OCI-LY7 (cell line): ENCODE data around the gene CYB561D1. TPM values are rescaled to one million over a fixed set of nuclear protein-coding genes. Genes with fewer than 3 reads are reported as not detected.
A peak's percentile ranks its signal among the peaks of the same experiment; 100 is the strongest.

ENCODE experiments used
- BruUV-seq: library from RNA; stranded (reverse); fragments of 400-500 nt; replicated peaks from 2 replicates; lab custom pipeline; 2021; lab: Mats Ljungman, UMichigan
- CTCF ChIA-PET: fragments of 300-600 bp; sonication (Branson Sonifier 250); formaldehyde crosslinking; loops from one replicate; lab custom pipeline; 2022; ENCODE audit warnings: antibody characterized with exemption; ENCODE audit not compliant: unreplicated experiment; lab: Charles Lee
- POLR2A ChIA-PET: fragments of 300-600 bp; sonication (Branson Sonifier 250); formaldehyde crosslinking; loops from one replicate; lab custom pipeline; 2022; ENCODE audit warnings: antibody characterized with exemption; lab: Charles Lee
- DNase-seq: peaks from one replicate; pipeline ENCODE4 v3.0.0-alpha.2; 2015; ENCODE audit warnings: low spot score
- H2AFZ ChIP-seq: fragments of 200-600 bp; sonication (generic), shearing (Covaris generic); 2 replicates; pipeline ENCODE4 v1.6.1; 2014; ENCODE audit warnings: mild to moderate bottlenecking, antibody characterized with exemption, low read length, moderate library complexity
- H3K27ac ChIP-seq: fragments of 200-600 bp; sonication (generic); 2 replicates; pipeline ENCODE4 v1.5.1; 2014; ENCODE audit warnings: mixed run types, low read depth, mild to moderate bottlenecking, moderate library complexity, low read length, inconsistent platforms; ENCODE audit not compliant: poor library complexity, severe bottlenecking
- H3K36me3 ChIP-seq: fragments of 200-600 bp; sonication (generic); 2 replicates; pipeline ENCODE4 v1.6.1; 2014; ENCODE audit warnings: mild to moderate bottlenecking, antibody characterized with exemption, low read length, moderate library complexity, mixed read lengths; ENCODE audit not compliant: insufficient read depth
- H3K4me1 ChIP-seq: fragments of 200-600 bp; sonication (generic); 2 replicates; pipeline ENCODE4 v1.5.1; 2014; ENCODE audit warnings: mild to moderate bottlenecking, low read length; ENCODE audit not compliant: insufficient read depth, poor library complexity, severe bottlenecking
- H3K4me2 ChIP-seq: fragments of 200-600 bp; sonication (generic); 2 replicates; pipeline ENCODE4 v1.6.1; 2014; ENCODE audit warnings: mild to moderate bottlenecking, low read length
- H3K4me3 ChIP-seq: fragments of 200-600 bp; sonication (generic); 2 replicates; pipeline ENCODE4 v1.5.1; 2014; ENCODE audit warnings: mild to moderate bottlenecking, low read depth, low read length; ENCODE audit not compliant: poor library complexity, severe bottlenecking
- H3K79me2 ChIP-seq: fragments of 200-600 bp; sonication (generic); 2 replicates; pipeline ENCODE4 v1.6.1; 2016; ENCODE audit warnings: low read depth, mild to moderate bottlenecking, low read length, moderate library complexity, mixed read lengths; ENCODE audit not compliant: insufficient read depth
- H3K9me2 ChIP-seq: fragments of 200-600 bp; sonication (generic); 2 replicates; pipeline ENCODE4 v1.6.1; 2016; ENCODE audit warnings: mild to moderate bottlenecking, low read length, mixed read lengths; ENCODE audit not compliant: insufficient read depth
- H3K9me3 ChIP-seq: fragments of 200-600 bp; sonication (generic); 2 replicates; pipeline ENCODE4 v1.6.1; 2014; ENCODE audit warnings: mild to moderate bottlenecking, mixed run types, low read length, mixed read lengths
- H4K20me1 ChIP-seq: fragments of 200-600 bp; sonication (generic); 2 replicates; pipeline ENCODE4 v1.6.1; 2014; ENCODE audit warnings: mild to moderate bottlenecking, antibody characterized with exemption, low read length, moderate library complexity, mixed read lengths; ENCODE audit not compliant: insufficient read depth
- EZH2phosphoT487 ChIP-seq: fragments of 200-600 bp; sonication (generic); IDR thresholded peaks from 2 replicates; pipeline ENCODE4 v1.6.1; 2018; ENCODE audit warnings: low read depth, borderline replicate concordance, mild to moderate bottlenecking, mixed run types, antibody characterized with exemption, low read length, moderate library complexity, mixed read lengths
- intact Hi-C: fragments of 100-400 bp; cut with micrococcal nuclease; formaldehyde crosslinking; loops from one replicate; pipeline ENCODE4 v1.10.0; 2022; ENCODE audit not compliant: unreplicated experiment
- total RNA-seq, 2 experiments: library from RNA; depleted of rRNA in 1 of 2; stranded (reverse); fragments of >200 nt in 1 of 2; shearing (Covaris generic) in 1 of 2; gene quantifications; 2 replicates each; pipeline ENCODE4 v1.2.3, GENCODE V29; 2014 to 2022
- TF ChIP-seq, protein P1 (sequence below): fragments of 200-600 bp; sonication (generic); conservative IDR thresholded peaks from 2 replicates; pipeline ENCODE4 v1.5.1; 2014; ENCODE audit warnings: mild to moderate bottlenecking, antibody characterized with exemption, low read length, moderate library complexity, mixed read lengths

CYB561D1 gene
- total RNA-seq, 2 experiments from 2014 or later: 6.2 to 10.5 TPM

DNA sequence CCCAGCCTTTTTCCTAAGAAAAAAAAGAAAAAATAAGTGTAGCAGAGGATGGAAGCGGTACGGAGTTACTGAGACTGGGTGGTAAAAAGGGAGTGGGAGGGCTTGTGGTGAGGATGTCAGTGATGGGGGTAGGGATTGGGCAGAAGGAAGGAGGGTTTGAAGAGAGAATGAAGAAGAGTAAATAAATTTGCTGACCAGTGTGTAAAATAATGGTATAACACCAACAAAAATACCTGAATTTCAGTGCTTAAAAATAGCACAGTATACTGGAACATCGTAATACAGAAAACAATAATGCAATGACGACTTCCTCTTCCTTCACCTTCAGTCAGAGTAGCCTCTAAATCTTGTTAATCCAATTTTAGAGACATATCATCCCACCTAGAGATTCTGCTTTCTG lies 46.4 kb upstream of the CYB561D1 start:
- Histone ChIP-seq H3K4me1 (no peaks in the 10 kb centered on the region), H3K9me3 (0 out of 2 replicates have a peak, but pooled peaks cover 6% of the 10 kb centered on the region), H3K79me2 (no peaks in the 10 kb centered on the region), H3K9me2 (no peaks in the 10 kb centered on the region), H2AFZ (no peak overlapping the region), H4K20me1 (no peaks in the 10 kb centered on the region), H3K4me3 (no peak overlapping the region), H3K36me3 (no peaks in the 10 kb centered on the region), H3K4me2 (no peak overlapping the region), H3K27ac (no peak overlapping the region)
- DNase-seq: no peak
- POLR2A ChIA-PET: no interaction called here
- CTCF ChIA-PET: no interaction called here
- BruUV-seq: no TSS peak
- intact Hi-C loops: no loop called here
- TF ChIP-seq EZH2phosphoT487: no peak
- TF ChIP-seq, protein P1, sequence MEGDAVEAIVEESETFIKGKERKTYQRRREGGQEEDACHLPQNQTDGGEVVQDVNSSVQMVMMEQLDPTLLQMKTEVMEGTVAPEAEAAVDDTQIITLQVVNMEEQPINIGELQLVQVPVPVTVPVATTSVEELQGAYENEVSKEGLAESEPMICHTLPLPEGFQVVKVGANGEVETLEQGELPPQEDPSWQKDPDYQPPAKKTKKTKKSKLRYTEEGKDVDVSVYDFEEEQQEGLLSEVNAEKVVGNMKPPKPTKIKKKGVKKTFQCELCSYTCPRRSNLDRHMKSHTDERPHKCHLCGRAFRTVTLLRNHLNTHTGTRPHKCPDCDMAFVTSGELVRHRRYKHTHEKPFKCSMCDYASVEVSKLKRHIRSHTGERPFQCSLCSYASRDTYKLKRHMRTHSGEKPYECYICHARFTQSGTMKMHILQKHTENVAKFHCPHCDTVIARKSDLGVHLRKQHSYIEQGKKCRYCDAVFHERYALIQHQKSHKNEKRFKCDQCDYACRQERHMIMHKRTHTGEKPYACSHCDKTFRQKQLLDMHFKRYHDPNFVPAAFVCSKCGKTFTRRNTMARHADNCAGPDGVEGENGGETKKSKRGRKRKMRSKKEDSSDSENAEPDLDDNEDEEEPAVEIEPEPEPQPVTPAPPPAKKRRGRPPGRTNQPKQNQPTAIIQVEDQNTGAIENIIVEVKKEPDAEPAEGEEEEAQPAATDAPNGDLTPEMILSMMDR: no peak

DNA sequence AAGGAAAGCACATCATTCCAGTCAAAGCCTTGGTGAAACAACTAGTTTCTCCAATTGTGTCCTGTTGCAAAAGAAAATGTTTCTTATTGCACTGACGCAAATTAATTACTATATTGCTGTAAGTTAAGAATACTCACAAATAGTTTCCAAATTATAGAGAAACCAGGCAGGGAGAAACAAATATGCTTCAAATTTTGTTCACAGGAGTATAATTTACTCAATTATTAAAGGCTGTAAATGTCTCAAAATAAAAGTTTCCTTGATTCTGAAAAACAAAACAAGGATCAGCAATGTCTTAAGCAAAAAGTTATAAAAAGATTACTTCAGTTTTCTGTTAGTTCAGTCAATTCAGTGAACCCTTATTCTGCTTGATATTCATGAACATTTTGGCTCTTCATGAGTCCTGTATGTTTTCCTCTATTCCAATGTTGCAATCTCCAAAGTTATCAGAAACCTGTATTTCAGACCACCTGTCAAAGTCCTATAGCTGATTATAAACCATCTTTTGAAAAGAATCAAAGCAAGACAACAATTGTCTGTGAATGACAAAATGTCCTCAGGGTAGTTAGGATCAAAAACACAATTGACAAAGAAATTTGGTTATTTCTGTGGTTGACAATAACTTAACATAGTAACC lies 39.3 kb upstream of the CYB561D1 start:
- POLR2A ChIA-PET: no interaction called here
- Histone ChIP-seq H3K4me3 (no peak overlapping the region), H3K9me2 (no peaks in the 10 kb centered on the region), H3K79me2 (no peaks in the 10 kb centered on the region), H3K4me1 (no peaks in the 10 kb centered on the region), H3K27ac (no peak overlapping the region), H4K20me1 (no peaks in the 10 kb centered on the region), H3K4me2 (no peak overlapping the region), H2AFZ (no peak overlapping the region), H3K36me3 (no peaks in the 10 kb centered on the region), H3K9me3 (peaks cover 28% of the 10 kb centered on the region)
- DNase-seq: peak; percentile 19
- BruUV-seq: no TSS peak
- TF ChIP-seq EZH2phosphoT487: no peak
- TF ChIP-seq, protein P1: no peak
- intact Hi-C loops: no loop called here
- CTCF ChIA-PET: no interaction called here

DNA sequence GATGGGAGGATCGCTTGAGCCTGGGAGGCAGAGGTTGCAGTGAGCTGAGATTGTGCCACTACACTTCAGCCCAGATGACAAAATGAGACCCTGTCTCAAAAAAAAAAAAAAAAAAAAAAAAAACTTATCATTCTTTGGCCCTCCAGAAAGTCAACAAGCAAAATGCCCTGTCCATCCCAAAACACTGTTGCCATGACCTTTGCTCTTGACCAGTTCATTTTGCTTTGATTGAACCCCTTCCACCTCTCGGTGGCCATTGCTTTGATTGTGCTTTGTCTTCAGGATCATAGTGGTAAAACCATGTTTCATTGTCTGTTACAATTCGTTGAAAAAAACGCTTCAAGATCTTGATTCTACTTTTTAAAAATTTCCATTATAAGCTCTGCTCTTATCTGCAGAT lies 36.1 kb upstream of the CYB561D1 start:
- H3K4me2 ChIP-seq: no peak overlapping the region
- H3K36me3 ChIP-seq: no peaks in the 10 kb centered on the region
- H3K4me1 ChIP-seq: no peaks in the 10 kb centered on the region
- H2AFZ ChIP-seq: no peak overlapping the region
- ChIA-PET POLR2A (no interaction called here), CTCF (no interaction called here)
- no peak overlapping the region for H3K4me3 ChIP-seq
- no peaks in the 10 kb centered on the region for H3K79me2 ChIP-seq
- DNase-seq: no peak
- BruUV-seq: no TSS peak
- H4K20me1 ChIP-seq: no peaks in the 10 kb centered on the region
- TF ChIP-seq EZH2phosphoT487: no peak
- TF ChIP-seq, protein P1: no peak
- peaks cover 28% of the 10 kb centered on the region for H3K9me3 ChIP-seq
- intact Hi-C loops: no loop called here
- H3K27ac ChIP-seq: no peak overlapping the region
- H3K9me2 ChIP-seq: no peaks in the 10 kb centered on the region
